Fibroblast of the aortic adventitia (primary cell): ENCODE results near the gene KRR1. TPM values are rescaled to one million over a fixed set of nuclear protein-coding genes. Genes with fewer than 3 reads are reported as not detected.
A peak's percentile ranks its signal among the peaks of the same experiment; 100 is the strongest.
"Not testable (repeated sequence)": the region's sequence is repeated elsewhere in the genome, so short reads cannot be mapped to it uniquely, and the experiment has no call there.

Source experiments
- DNase-seq: peaks from one replicate; pipeline ENCODE4 v3.0.0-alpha.2; 2010; ENCODE audit warnings: low read depth
- H3K4me3 ChIP-seq: 2 replicates; pipeline ENCODE4 v1.5.1; 2011; ENCODE audit warnings: low read depth, mild to moderate bottlenecking, control low read depth, low read length, moderate library complexity
- CTCF ChIP-seq: IDR thresholded peaks from 2 replicates; pipeline ENCODE4 v1.5.1; 2011; ENCODE audit warnings: mild to moderate bottlenecking, low read length, control low read depth, inconsistent platforms; ENCODE audit not compliant: insufficient read depth
- total RNA-seq: library from RNA; depleted of rRNA; stranded (reverse); fragments of >200 nt; gene quantifications from 2 replicates; pipeline ENCODE4 v1.2.3, GENCODE V29; 2012; ENCODE audit warnings: low replicate concordance

The KRR1 gene
- total RNA-seq, 1 donor, result 71.4 TPM

GRCh38 chr12:75526655-75527511, 15.5 kb upstream of the KRR1 start:
- DNase-seq, result peak; percentile 82
- TF ChIP-seq CTCF, result peak; percentile 57
- no peak overlapping the region for H3K4me3 ChIP-seq

GRCh38 chr12:75525263-75525662, 13.9 kb upstream of the KRR1 start:
- peak; percentile 40 for DNase-seq
- TF ChIP-seq CTCF, result peak; percentile 57
- no peak overlapping the region for H3K4me3 ChIP-seq

GRCh38 chr12:75522124-75522523, 10.7 kb upstream of the KRR1 start:
- not testable (repeated sequence) for H3K4me3 ChIP-seq, DNase-seq

- not testable (repeated sequence) for H3K4me3 ChIP-seq, DNase-seq
These were observed 9.8 kb upstream of the KRR1 start for GRCh38 chr12:75521224-75521623.

GRCh38 chr12:75509621-75510020, 1.8 kb downstream of the KRR1 start:
- no peak for DNase-seq
- H3K4me3 ChIP-seq, result no peak overlapping the region
- no peak for TF ChIP-seq CTCF

- no peak for TF ChIP-seq CTCF
- H3K4me3 ChIP-seq, result no peak overlapping the region
- peak; percentile 47 for DNase-seq
These were observed 3.2 kb downstream of the KRR1 start for GRCh38 chr12:75508159-75508558.

- DNase-seq, result no peak
- no peak overlapping the region for H3K4me3 ChIP-seq
- no peak for TF ChIP-seq CTCF
These were observed 4.3 kb downstream of the KRR1 start for GRCh38 chr12:75507086-75507485.
